Activated CD8-positive, alpha-beta memory T cell treated with anti-CD3 and anti-CD28 coated beads for 4 hours (primary cell): ENCODE results near the gene SNTG2.

Experiments
- DNase-seq, 2 donors: peaks; one replicate each; pipeline ENCODE4 v3.0.0-alpha.2; 2020; ENCODE audit warnings: low read depth in 2 of 2

The SNTG2 gene

DNA sequence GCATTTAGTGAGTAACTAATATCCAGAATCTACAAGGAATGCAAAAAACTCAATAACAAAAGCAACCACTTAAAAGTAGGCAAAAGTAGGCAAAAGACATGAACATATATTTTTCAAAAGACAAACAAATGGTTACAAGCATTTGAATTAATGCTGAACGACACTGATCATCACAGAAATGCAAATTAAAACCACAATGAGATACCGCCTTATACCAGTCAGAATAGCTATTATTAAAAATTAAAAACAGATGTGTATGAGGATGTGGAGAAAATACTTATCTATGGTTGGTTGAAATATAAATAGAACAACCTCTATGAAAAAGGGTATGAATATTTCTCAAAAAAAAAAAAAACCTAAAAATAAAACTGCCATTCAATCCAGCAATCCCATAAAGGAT is 51.7 kb downstream of the SNTG2 start:
- no peak for DNase-seq

DNA sequence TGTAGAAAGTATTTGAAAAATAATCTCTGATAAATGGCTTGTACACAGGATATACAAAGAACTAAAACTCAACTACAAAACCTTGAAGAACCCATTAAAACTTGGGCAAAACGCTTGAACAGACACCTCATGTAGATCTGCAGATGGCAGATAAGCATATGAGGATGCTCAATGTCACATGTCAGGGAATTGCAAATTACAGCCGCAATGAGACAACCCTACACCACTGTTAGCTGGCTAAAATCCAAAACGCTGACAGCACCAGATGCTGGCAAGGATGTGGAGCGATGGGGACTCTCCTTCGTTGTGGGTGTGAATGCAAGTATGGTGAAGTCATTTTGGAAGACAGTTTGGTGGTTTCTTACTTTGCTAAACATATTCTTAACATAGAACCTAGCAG is 53.7 kb downstream of the SNTG2 start:
- DNase-seq: no peak

DNA sequence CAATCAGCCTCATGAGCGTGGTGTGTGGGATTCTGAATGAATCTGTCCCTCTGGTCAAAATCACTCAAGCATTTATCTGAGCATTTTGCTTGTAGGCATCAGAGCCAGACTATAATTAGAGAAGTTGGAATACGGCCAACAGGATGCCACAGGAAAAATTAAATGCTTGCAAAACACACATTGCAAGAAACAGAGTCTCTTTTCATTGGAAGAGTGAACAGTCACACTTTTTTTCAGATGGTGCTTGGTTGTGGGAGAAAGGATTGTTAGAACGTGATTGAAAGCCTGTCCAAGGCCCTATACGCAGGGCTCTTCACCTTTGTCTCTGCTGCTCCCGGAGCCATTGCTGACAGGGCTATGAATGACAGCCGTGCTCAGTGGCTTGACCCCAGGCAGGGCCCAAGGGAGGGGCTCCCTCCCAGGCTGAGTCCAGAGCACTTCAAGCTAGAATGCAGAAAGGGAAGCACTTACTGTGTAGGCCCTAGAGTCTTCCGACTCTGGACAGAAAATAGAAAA is 59.8 kb downstream of the SNTG2 start:
- no peak for DNase-seq

DNA sequence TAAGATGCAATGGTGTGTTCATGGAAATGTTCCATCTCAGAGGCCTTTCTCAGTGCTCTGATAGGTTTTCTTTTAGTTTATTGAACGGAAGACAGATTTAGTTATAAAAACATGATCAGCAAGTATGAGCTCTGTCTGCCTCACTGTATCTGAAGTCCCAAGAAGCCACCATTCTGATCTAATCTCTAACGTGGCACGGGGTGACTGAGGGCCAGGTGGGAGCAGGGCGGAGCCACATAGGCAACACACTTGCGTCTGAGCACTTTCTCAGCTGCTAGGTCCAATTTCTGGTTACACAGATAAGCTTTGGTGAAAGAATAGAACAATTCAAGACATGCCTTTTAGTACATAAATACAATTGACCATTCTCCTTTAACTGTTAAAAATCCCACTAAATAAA is 60.4 kb downstream of the SNTG2 start:
- no peak for DNase-seq

DNA sequence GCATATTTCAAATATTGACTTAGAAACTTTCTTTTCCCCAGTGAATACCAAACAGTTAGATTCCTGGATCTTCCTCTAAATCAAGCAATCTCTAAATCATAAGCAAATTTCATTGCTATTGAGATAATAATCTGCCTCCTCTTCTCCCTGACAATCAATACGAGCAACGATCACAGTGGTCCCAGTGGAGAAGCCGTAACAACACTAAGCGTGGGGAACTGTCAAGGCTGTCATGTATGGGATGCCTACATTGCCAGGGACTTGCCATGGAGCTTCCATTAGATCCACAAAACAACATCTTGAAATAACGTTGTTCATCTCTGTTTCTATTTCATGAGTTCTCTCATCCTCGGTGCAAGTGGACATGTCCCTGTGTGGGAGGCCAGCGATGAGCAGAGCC is 61.3 kb downstream of the SNTG2 start:
- no peak for DNase-seq

DNA sequence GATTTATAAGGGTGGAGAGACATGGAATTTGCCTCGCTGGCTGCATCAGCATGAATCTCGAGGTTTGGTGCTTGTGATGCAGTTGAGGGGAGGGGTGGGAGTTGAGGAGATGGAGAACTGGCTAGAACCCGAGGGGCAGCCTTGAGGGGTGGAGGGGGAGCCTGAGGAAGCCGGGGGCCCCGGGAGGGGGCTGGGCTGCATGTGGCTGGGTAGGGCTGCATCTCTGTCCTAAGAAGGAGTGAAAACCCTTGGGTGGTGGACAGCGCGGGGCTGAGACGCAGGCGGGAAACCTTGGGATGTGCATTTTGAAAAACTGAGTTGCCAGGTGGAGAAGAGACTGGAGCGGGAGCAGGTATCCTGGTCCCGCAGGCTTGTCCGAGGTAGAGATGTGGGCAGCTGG is 64.2 kb downstream of the SNTG2 start:
- no peak for DNase-seq

DNA sequence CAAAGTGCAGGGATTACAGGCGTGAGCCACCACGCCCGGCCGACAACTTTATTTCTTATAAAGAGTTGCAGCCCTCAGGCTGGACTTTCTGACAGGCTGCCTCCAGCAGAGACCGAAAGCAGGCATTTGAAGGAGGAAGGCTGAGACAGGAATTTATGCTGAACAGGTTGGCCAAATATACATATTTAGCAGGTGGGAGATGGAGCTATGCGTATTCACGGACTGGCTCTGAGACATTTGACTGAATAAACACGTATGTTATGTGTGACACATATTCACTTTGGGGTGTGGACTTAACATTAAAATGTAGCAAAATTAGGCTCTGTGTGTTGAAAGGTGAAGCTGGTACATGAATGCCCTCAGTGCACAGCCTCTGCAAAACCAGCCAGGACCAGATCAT is 65.9 kb downstream of the SNTG2 start:
- no peak for DNase-seq

DNA sequence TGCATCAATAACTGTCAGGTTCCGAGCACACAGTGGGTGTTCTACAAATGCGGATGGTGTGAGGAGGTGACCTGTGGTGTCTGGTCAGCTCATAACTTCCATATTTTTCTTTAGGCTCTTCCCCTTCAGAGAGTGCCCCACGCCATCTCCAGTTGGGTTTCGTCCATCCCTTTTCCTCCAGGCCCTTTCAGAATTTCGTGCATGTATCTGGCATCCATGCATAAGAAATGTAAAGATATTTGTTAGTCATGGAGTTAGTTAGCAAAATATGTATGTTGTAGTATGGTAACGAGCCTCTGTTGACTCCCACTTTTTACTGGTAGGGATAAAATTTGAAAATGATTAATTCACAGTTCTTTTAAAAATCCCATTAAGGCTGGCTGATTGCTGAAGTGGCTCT is 67.2 kb downstream of the SNTG2 start:
- DNase-seq: no peak

DNA sequence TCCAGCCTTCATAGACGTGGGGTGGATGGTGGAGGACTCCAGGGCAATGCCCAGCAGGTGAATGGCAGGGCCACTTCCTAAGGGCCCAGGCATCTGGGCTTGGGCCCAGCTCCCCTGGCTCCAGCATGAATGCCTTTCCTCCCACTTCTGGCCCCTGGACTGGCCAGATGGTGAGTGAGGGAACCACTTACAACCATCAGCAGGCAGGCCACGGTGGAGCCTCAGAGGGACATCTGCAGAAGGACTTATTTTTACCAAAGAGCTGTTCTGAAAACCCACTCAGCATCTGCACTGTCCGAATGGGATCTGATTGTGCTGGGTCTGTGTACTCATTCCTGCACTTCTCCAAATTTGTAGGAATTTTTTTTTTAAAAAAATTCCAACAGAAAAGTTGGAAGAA is 69.6 kb downstream of the SNTG2 start:
- no peak for DNase-seq

DNA sequence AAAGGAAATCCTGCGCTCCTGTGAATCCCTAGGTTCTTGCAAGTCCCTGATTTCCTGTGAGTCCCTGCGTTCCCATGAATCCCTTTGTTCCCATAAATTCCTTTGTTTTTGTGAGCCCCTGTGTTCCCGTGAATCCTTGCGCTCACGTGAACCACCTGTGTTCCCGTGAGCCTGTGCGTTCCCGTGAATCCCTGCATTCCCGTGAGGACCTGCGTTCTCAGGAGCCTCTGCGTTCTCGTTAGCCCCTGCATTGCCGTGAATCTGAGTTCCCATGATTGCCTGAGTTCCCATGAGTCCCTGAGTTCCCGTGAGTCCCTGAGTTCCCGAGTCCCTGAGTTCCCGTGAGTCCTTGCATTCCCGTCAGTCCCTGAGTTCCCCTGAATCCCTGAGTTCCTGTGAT is 71.5 kb downstream of the SNTG2 start:
- DNase-seq: no peak

DNA sequence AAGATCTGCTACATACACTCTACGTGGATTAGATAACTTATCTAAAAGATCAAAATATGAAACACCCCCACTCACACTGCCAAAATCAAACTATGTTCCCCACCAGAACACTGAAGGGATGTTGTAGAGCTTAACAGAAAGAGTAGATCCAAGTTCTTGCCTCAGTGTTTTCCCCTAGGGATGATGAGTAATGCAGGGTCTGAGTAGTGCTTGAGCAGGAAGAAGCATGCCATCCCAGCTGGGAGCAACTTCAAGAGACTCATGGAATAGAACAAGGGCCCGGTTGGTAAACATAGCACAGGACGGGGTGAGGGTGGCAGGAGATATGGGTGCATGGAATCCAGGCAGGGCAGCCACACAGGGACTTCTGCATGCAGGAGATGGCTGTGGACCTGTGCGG is 74.3 kb downstream of the SNTG2 start:
- no peak for DNase-seq

DNA sequence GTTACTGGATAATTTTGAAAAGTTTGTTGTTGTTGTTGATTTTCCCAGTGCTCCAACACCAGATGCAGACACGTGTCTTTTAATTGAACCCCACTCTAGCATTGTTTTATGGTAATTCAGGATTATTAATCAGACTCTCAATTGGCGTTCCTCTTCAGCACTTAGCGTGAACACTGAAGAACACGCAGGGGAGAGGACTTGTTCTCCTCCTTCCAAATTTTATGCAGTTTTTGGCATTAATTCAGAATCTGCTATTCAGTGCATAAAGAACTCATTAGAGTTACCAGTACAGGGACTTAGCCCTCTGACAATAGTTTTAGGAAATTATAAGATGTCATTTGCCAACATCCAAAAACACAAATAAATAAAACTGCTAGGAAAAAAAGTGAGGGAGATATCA is 75.5 kb downstream of the SNTG2 start:
- DNase-seq: no peak

DNA sequence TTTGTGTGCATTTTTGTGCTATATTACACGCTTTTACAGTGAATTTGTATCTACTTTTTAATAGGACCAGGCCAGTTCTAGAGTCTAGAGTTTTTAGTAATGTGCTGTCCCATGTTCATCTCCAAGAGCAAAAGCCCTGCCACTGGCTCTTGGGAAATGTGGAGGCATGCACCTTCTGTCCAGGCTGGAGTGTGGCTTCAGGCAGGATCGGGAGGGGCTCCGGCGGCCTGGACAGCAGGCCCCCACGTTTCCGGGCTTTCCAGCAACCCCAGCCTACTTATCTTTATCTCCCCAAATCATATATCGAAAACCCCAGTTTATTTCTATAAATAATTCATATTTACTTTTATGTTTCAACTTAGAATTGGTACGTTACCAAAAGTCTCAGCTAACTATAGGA is 78.2 kb downstream of the SNTG2 start:
- DNase-seq: no peak

DNA sequence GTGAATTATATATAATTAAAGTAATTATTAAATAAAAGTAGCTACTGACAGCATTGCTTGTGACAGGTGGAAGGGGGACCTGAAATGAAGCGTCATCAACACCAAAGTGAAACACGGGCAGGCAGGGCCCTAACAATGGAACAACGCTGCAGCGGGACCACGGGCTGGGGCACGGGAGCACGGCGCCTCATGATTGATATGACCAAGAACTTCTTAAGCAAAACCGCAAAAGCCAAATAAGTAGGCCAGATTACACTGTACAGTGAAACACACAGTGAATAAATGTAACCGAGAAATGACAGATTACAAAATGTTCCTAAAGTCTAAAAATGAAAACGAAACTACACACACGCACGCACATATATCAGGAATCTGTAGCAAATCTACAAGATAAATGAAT is 81.4 kb downstream of the SNTG2 start:
- DNase-seq: no peak

DNA sequence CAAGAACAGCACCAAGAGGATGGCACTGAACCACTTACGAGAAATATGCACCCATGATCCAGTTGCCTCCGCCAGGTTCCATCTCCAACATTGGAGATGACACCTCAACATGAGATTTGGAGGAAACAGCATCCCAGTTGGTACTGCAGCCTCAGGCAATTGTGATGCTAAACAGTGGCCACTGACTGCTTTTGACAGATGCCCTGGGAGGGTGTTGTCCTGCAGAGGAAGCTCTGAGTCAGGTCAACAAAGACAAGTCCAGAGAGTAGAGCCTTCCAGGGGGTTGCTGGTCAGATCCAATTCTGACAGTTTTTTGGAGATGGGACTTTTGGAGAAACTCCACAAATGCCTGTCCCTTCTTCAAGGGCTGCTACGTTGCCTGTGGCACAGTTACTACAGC is 82.4 kb downstream of the SNTG2 start:
- DNase-seq: no peak

DNA sequence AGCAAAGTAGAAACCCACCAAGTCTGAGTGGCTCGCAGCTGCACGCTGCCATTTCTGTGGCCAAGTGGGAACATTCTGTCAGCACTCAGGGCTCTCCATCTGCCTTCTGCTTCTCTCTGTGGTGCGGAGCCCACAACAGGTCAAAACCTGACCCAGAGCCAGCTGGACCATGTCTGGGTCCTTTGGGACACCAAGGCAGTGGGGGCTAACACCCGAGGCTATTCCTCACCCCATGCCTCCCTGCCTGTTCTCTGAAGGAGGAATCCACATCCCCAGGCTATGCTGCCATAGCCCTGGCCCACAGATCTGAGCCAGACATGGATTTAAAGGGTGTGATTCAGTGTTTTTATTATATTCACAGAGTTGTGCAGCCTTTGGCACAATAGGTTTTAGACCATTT is 86.4 kb downstream of the SNTG2 start:
- DNase-seq: no peak

DNA sequence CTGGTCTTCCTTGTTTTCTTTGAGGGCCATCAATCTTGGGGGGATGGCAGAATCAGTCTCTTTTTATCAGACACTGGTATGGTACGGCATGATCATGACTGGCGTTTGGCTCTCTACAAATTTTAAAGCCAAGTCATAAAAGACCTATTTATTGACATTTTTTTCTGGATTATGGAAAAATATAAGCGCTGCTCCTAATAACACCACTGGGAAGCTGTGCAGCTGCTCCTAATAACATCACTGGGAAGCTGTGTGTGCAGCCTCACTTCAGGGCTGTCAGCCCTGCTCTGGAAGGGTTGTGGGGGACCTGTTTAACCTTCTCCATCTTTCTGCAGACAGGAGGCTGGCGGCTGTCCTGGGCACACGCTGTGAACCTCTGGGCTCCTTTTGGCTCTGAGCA is 88.9 kb downstream of the SNTG2 start:
- DNase-seq: no peak

DNA sequence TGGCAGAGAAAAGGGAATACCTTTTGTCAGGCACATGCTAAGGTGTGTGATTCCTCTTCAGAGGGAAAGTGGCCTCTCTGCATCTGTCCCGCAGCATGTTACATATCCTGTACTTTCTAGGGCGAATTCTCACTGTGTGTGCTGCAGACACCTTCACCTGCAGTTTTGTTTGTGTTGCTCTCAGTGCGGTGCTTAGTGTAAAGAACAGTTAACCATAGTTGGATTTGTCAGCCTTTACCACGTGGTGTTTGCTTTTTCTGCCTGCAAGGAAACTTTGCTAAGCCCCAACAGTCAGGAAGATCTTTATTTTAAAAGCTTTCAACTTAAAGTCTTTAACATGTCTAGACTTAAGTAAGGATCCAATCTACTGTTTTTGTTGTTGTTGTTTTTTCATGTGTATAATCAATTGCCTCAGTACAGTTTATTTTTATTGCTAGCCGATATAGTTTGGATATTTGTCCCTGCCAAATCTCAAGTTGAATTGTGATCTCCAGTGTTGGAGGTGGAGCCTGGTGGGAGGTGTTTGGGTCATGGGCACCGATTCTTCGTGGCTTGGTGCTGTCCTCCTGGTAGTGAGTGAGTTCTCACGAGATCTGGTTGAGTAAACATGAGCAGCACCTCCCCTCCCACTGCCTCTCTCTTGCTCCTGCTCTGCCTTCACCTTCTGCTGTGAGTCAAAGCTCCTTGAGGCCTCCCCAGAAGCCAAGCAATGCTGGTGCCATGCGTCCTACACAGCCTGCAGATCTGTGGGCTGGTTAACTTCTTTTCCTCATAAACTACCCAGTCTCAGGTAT is 90.6 kb downstream of the SNTG2 start:
- DNase-seq: no peak

DNA sequence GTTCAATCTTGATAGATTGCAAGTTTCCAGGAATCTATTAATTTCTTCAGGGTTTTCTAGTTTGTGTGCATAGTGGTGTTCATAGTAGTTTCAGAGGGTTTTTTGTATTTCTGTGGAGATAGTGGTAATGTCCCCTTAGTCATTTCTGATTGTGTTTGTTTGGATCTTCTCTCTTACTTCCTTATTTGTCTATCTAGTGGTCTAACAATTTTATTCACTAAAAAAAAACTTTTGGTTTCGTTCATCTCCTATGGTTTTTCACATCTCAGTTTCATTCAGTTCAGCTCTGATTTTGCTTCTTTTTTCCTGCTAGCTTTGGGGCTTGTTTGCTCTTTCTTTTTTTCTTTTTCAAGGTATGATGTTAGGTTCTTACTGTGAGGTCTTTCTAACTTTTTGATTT is 94.5 kb downstream of the SNTG2 start:
- DNase-seq: no peak

DNA sequence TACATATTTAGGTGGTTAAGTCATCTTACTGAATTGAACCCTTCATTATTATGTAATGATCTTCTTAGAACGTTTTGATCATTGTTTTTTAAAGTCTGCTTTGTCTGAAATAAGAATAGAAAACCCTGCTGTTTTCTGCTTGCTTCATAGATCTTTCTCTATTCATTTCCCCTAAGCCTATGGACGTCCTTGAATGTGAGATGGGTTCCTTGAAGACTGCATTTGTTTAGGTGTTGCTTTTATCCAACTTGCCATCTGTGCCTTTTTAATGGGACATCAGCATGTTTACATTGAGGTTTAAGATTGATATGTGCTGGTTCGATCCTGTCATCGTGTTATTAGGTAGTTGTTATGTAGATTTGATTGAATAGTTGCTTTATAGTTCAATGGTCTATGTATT is 95.4 kb downstream of the SNTG2 start:
- DNase-seq: no peak

DNA sequence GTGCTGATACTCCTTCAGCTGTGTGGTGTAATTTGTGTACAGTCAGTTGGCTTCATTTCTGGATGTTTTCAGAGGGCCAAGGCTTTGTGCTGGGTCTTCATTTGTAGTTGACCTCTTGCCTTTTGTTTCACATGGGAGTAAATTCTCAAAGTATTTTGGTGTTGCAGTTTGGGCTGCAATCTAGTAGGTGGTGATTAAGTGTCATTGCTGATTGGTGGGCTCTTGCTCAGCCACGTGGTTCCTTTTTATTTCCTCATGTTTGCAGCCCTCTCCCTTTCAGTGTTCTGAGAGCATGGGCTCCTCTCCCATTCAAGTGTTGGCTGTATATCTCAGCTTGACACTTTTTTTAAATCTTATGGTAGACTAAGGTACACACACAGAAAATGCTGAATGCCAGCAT is 96.8 kb downstream of the SNTG2 start:
- DNase-seq: no peak

DNA sequence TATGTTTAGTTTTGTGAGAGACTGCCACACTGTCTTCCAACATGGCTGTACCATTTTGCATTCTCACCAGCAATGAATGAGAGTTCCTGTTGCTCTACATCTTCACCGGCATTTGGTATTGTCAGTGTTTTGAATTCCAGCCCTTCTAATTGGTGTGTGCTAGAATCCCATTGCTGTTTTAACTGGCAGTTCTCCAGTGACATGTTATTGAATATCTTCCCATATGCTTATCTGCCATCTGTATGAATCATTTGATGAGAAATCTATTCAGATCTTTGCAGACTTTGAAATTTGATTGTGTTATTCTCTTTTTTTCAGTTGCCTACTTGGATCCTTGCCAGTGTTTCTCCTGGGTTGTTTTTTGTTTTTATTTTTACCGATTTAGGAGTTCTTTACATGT is 99.0 kb downstream of the SNTG2 start:
- DNase-seq: no peak

DNA sequence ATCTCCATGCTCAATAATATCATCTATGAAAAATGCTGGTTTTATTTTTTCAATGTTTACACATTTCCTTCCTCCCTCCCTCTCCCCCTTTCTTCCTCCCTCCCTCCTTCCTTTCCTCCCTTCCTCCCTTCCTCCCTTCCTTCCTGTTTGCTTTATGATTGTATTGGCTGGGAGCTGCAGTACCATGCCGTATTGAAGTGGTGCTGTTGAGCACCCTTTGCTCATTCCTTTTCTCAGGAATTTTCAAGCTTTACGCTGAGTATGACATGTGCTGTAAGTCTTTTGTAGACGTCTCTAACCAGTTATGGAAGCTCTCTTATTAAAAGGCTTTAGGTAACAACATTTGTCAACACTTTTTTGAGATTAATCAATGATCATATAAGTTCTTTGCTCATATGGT is 100.4 kb downstream of the SNTG2 start:
- no peak for DNase-seq

DNA sequence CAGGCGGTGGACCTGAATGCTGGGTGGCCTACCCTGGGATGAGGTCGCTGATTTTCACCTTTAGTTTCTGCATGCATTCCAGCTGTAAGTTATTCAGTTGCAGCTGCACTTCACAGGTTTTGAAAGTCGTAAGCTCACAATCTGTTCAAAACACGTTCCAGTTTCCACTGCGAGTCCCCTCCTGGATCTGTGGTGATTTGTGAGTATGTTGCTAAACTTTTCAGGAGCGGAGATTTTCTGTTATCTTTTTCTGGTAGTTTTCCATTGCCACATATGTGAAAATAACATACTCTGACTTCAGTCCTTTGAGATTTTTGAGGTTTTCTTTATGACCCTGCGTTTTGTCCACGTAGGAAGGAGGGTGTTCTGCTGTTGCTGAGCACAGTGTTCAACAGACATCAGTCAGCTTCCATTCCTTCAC is 102.1 kb downstream of the SNTG2 start:
- DNase-seq: no peak
